ENCODE measurements around the gene PRKCE.

DNA sequence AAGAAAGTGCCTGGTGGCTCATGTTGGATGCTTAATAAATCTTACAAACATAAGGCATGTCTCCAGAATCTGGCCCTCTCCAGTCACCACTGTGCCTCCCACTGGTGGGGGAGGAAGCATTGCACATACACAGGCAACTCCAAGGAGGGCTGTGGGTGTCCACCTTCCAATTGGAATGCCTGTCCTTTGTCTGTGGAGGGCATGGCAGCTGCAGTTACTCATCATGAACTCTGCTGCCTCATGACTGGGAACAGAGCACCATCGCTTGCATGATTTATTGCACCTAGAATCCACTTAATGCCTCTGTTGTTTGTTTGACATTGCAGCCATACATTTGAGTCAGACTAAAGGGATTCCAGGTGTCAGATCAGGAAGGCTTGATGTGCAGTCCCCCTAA is 278.9 kb downstream of the PRKCE start:
- no peak for TF ChIP-seq POLR2AphosphoS5 (IDR thresholded peaks at IDR 0.05; ENCODE audit: low read depth, low read length)
- TF ChIP-seq POLR2A (IDR thresholded peaks at IDR 0.05; ENCODE audit: low read depth, low read length): no peak
- TF ChIP-seq TAF1 (IDR thresholded peaks at IDR 0.05; ENCODE audit: borderline replicate concordance, low read depth, low read length): no peak
